Astrocyte of the hippocampus (primary cell): ENCODE measurements around the gene LMAN1.

Experiments
- DNase-seq: peaks from one replicate; pipeline ENCODE4 v3.0.0; 2011; ENCODE audit warnings: low read depth, low spot score

Gene LMAN1, protein sequence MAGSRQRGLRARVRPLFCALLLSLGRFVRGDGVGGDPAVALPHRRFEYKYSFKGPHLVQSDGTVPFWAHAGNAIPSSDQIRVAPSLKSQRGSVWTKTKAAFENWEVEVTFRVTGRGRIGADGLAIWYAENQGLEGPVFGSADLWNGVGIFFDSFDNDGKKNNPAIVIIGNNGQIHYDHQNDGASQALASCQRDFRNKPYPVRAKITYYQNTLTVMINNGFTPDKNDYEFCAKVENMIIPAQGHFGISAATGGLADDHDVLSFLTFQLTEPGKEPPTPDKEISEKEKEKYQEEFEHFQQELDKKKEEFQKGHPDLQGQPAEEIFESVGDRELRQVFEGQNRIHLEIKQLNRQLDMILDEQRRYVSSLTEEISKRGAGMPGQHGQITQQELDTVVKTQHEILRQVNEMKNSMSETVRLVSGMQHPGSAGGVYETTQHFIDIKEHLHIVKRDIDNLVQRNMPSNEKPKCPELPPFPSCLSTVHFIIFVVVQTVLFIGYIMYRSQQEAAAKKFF

DNA sequence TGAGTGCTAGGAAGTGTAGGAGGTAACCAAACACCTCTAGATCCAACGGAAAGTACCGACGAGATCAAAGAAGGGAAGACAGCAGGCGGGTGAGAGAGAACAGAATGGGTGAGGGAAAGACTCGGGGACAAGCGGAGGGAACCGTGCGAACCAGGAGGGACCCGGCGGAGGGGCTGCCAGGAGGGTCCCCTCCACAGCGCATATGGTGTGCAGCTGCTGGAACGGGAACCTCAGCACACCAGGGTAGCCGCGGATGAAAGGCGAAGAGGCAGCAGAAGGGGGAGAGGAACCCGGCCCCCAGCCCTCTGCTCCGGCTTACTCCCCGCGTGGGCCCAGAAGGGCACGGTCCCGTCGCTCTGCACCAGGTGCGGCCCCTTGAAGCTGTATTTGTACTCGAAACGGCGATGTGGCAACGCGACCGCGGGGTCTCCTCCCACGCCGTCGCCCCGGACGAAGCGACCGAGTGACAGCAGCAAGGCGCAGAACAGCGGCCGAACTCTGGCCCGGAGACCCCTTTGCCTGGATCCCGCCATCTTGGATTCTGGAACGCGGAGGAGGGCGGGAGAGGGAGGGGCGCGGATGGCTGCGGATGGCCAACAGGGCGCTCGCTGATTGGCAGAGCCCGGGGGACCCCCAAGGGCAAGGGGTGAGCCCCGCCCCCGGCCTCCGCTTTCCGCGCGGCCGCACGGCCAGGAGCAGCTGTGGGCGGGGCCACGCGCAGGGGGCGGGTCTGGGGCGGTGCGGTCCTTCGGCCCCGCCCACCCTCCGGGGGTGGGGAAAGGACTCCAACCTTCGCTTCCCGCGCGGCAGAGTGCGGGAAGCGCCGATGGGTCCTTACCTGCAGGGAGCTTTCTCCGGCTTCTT lies at the start of gene LMAN1:
Gene LMAN1 (minus strand): TSS at position 554 of the 864 bp plus-strand sequence. CDS start 21 bp downstream, at position 533.
- DNase-seq = peak; percentile 98

DNA sequence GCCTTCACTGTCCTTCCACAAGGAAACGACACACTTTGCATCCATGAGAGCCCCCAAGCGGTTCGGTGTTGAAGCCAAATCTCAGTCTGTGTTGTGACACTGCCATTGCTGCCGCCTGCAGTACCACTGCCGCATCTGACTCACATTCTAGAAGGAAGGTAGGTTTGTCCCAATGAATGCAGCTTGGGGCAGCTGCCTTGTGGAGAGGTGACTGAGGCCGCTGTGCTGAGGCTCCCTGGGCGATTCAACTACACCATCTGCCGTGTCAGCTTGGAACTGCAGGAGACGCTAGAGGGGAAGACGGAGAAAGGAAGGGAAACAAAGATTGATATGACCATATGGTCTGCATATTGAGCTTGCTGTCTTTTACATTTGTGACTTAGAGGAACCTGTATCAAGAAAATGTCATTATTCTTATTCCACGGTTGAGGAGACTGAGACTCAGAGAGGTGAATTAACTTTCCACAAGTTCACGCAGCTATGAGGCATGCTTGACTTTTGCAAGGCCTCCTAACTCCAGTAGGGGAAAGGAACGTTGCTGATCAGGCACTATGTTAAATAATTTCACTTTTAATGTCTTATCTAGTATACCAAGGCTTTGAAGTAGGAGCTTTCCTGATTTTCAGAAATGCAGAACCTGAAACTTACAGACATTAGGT lies 43.5 kb upstream of the LMAN1 start:
- DNase-seq = peak; percentile 87

DNA sequence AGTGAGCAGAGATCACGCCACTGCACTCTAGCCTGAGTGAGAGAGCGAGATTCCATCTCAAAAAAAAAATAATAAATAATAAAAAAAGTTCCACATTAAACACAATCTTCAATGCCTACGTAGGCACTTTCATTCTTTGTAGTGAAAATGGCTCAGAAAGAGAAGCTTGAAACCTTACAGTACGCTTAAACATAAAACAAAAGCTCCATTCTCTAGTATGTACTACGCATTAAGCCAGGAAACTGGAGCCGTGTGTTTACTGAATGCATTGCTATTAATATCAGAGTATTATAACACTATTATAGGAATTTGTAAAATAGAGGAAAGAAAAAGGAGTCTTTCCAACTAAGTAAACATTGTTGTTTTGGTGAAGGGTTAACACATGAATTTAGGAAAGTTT lies 41.3 kb upstream of the LMAN1 start:
- DNase-seq = no peak

DNA sequence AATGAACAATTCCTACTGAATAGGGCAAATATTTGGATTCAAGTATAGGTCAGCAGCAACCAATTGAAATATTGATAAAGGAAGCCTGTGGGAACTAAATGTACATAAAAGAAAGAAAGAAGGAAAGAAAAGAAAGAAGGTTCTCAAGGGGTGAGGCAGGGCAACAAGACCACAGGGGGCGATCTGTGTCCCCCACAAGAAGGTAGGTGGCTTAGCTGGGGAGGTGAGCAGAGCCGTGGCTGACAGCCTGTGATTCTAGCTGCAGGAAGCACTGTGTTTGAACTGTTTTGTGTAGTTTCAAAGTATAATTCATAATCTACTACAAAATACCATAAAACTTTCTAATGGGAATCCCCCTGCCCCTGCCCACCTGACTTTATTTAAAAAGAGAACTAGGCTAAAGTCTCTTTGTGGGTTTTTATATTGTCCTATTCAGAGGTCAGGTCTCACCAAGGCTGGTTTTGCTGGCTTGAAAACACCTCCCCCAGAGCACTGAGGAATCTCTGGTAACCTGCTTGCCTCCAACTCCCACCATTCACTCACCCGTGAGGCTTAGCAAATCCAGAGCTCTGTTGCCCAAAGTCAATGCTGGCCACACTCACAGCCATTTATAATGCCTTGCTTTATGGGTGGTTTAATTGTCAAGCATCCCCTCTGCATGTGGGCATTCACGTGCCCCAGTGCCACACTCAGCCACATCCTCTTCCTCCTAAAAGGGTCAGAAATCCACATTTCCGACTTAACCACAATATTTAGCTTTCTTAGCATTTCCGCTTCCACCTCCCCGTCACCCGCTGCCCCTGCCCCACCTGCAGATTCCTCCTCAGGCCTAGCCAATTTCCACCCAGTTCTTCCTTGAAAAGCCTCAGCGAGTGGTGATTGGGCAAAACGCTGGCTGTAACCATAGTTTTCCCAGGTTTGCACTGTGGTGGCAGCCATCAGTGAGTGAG lies 36.4 kb upstream of the LMAN1 start:
- no peak for DNase-seq

DNA sequence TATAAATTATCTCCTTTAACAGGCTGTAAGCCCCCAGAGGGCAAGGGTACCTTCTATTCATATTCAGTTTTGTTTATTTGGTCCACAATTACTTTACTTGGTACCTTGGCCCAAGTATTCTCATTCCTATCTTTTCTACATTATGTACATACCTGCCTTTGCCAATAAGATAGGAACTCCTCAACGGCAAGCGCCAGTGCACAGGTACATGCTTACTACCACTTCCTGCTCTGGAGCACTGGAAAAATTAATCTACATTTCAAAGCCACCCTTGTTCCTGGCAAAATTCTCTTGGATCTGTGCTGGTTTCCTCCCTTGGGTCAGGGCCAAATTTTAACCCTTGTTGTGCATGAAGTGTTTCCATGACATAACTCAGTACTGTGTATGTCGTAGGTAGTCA lies 34.3 kb upstream of the LMAN1 start:
- no peak for DNase-seq

DNA sequence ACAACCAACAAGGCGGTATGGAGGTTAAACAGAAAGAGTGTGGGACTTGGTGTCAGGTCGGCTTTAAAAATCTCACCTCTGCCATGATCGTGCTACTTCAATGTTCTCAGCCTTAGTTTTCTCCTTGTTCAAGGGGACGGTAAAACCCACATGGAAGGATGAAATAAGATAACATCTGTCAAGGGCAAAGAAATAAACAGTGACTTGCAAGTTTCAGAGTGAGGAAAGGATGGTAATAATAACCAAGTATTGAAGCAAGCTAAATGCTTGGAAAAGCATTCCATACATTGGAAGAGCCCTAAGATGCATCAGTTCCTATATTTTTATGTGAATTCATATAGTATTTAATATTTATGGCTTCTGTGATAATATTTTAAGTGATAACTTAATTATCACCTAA lies 29.8 kb upstream of the LMAN1 start:
- no peak for DNase-seq

DNA sequence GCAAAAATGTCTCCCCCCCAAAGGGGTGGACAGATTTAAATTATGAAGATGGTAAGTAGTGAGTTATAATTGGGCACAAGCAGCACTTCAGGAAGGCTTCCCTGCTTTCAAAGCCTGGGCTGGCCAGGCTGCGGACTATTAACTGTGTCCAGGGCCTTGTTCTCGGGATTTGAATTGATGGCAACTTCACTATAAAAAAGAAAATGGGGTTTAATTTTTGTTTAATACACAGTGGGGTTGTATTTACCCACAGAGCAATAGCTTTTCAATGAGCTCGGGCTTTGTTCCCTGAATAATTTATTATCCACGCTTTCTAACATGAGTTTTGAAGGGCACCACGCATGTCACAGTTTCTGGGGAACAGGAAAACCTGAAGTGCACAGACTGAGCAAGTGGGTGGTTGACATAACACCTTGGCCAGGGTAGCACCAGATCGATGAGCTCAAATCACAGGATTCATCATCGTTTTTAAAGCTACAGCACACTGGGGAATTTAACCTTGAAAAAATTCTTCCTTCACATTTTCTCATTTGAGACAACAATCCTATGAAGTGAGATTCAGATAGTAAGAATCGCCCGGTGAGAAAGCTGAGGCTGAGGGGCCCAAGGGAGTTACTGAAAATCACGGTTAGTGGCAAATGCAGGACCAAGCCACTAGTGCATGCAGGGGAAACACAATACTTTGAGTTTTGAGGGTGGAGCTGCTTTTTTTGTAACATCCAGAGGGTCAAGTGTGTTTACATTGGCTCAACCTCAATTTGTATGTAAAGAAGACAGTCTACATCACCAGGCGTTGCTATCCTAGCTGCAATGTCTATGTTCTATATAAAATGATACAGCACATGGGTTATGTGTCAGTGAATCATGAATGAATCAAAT lies 28.9 kb upstream of the LMAN1 start:
- no peak for DNase-seq

DNA sequence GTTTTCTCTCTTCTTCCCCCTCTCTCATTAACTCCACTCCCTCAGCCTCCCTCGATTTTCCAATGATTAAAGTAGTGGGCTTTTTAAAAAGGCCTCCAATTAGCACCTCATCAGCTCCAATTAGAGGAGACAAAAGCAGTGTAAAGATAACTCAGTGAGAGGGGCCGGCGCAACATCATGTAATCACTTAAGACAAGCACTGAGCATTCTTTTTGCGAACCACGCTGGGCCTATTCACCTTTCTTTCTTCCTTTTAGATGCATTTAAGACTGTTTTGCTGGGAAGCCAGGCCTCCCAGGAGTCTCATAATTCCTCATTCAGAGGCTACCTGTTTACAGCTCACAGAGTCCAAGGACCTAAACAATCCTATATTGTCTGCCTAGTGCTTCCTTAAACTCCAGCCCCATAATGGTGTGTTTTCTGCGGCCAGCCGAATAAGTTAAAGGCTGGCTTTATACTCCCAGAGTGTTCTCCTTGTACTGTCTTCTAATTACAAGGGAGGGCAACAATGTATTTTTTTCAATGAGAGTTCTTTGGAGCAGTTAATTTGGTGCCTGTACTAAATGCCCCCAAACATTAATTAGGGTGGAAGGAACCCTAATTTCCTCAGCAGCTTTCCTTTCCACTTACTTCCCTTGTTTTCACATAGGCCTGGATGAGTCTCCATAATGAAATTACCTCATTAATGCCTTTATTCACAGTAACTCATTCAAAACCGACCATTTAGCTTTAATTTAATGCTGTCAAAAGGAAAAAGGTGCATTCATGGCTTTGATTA lies 28.0 kb upstream of the LMAN1 start:
- DNase-seq = no peak

DNA sequence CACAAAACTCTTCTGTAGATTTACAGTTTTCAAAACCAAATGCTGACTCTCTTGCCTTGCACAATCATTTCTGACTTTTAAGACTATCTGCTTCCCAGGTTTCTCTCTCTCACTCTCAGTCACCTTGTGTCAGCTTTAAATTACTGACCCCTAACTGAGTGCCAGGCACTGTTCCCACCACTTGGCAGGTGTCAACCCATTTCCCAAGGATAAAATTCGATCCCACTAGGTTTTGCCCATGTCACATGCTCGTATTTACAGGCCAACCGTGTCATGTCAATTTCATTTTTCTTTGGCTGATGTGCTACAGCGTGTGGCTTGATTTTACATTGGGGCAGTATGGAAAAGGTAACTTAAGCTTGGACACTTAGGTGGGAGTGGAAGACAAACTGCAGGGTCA lies 26.1 kb upstream of the LMAN1 start:
- DNase-seq = no peak

DNA sequence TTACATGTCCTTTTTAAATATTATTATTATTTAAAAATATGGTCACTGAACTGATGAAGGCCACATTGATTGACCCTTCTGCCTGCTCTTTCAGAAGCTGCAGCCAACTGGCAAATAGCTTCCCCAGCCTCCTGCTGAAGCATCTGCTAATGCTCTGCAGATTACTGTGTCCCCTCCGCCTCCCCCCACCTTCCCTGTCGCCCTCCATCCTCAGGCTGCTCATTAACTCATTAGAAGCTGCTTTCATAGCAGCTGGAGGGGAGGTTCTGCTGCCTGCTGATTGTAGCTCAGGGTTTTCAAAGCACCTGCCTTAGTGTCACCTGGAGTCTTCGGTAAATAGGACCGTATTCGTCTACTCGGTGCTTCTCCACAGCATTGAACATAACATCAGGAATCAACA lies 24.8 kb upstream of the LMAN1 start:
- no peak for DNase-seq

DNA sequence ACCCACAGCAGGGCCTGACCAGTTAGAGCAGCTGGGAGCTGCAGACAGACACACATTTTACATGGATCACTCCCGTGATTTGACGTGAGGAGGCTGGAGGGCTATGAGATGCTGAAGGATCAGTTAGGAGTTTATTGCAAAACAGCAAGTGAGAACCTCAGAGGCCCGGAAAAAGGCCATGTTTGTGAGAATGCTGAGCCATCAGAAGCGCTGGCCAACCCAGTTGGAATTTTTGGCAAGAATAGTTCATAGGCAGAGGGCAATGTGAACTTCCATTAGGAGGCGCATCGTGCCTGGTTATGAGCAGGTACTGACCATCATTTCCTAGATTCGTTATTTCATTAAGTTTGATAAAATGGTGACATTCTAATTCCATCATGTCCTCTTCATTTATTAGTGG lies 23.3 kb upstream of the LMAN1 start:
- DNase-seq = peak; percentile 8

DNA sequence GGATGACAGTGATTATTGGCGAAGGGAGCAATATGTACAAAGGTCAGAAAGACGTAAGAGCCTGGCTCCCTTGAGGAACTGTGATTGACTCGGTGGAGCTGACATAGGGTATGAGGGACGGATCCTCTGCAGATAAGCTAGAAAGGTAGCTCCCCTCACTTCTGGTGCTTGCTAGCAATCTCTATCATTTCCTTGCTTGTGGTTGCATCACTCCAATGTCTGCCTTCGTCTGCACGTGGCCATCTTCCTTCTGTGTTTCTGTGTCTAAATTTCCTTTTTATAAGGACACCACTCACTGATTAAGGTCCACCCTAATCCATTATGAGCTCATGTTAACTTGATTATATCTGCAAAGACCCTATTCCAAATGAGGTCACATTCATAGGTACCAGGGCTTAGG lies 22.9 kb upstream of the LMAN1 start:
- DNase-seq = no peak

DNA sequence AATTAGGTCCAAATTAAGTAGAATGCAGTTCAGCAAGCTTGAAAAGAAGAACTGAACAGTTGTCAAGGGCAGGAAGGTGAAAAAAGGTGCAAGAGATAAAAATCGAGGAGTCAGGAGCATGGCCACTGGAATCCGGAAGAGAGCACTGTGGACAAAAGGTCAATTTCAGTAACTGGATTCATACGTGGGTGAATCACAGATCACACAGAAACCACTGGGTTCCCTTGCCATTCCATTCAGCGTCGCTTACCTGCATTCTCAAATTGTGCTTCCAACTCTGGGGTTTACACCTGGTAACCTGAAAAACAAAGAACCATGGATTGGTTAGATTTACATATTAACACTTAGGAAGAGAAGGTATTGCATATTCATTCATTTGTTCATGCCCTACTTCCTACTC lies 21.6 kb upstream of the LMAN1 start:
- no peak for DNase-seq

DNA sequence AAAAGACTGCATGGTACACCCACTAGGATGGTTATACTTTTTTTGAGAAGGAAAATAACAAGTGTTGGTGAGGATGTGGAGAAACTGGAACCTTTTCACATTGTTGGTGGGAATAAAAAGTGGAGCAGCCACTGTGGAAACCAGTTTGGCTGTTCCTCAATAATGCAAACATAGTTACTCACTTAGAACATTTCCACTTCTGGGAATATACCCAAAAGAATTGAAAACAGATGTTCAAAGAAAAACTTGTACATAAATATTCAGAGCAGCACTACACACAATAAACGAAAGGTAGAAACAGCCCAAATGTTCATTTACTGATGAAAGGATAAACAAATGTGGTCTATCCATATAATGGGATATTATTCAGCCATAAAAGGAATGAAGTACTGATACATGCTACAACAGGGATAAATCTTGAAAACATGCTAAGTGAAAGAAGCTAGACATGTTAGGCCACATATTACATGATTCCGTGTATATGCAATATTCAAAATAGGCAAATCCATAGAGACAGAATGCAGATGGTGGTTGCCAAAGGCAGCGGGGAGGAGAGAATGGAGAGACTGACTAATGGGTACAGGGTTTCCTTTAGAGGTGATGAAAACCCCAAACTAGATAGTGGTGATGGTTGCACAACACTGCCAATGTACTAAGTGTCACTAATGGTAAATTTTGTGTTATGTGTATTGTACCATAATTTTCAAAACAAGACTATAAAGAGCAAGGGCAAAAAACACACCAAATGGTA lies 20.9 kb upstream of the LMAN1 start:
- DNase-seq = no peak

DNA sequence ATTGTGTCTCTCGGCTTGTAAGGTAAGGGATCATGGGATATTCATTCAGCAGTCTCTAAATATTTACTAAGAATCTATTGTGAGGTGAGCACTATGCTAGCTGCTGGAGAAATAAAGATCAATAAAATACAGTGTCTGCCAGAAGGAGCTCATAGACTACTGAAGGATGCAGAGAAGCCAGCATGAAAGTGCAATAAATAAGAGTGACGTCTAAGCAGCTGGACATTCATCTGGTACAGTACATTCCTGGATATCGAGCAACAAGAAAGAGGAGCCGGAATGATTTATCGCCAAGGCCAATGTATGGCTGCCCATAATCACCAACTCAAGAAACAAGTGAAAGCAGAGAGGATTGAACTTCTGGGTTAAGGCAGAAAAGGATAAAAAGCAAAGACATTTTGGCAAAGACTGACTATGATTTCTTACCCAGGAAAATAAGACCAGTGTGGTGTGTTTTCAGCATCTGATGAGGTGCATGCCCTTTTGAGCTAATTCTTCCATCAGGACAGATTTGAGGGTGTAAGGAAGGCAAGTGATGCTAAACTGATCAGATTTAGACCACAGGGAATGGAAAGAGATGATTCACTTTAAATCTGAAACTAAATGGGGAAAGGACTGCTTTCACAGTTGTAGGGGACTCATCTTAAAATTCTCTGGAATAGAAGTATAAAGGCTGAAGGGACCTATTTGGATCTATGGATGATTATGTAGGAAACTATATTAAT lies 18.7 kb upstream of the LMAN1 start:
- DNase-seq = no peak

DNA sequence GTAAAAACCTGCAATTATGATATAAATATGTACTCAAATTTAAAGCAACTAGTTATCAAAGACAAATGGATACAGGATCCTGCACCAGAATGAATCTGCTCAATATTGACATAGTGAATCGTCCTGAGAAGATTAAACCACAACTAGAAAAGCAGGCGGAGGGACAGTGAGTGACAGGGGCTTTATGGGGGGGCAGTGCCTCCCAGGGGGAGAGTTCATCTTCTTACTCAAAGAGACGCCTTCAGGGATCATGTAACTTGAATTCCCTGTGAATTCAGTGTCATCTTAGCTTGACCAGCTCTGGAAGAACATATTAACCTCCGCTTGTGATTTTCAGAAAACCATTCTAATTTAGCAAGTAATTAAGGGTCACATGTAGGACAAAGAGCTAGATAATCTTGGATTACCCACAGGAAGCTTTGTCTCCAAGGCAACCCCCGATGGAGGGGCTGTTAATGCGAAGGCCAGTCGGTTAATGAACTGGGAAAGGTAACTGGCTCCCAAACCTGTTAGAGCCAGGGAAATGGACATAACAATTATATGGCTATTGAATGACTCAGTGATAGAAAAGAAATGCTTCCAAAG lies 17.4 kb upstream of the LMAN1 start:
- no peak for DNase-seq

DNA sequence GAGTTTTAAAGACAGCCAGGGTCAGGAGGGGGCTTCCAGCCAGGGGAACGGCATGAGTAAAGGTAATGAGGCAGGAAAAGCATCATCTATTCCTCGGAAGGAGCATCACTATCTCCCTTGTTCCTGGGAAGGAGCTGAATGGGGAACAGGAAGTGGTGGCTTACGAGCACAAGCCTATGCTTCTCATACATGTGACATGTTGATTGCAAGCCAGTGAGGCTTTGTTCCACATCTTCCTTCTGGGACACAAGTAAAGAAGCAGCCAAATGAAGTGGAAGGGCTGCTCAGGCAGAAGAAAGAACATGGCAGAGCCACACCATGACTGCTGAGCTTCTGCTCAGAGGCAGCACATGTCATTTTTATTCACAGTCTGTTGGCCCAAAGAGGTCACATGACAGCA lies 15.1 kb upstream of the LMAN1 start:
- no peak for DNase-seq
